HepG2 (cell line): Measurements from ENCODE around the gene SMOC1. TPM values are rescaled to one million over a fixed set of nuclear protein-coding genes. Genes with fewer than 3 reads are reported as not detected.

ENCODE experiments used
- ATF7-NPFF ChIP-seq: sonication (generic); formaldehyde crosslinking; IDR thresholded peaks from 2 replicates; pipeline ENCODE4 v1.8.1; 2023; ENCODE audit warnings: mild to moderate bottlenecking, low read depth, missing genetic modification reagents, moderate library complexity
- ATRX ChIP-seq: sonication (generic); formaldehyde crosslinking; IDR thresholded peaks from 2 replicates; pipeline ENCODE4 v1.4.0; 2020; ENCODE audit warnings: missing genetic modification reagents, borderline replicate concordance
- CCAR2 ChIP-seq: fragments of 200-400 bp; formaldehyde crosslinking; optimal IDR thresholded peaks from 2 replicates; pipeline ENCODE3; 2018; ENCODE audit warnings: low read depth, mild to moderate bottlenecking, low read length, moderate library complexity
- CSRNP2 ChIP-seq: sonication (generic); formaldehyde crosslinking; conservative IDR thresholded peaks from 2 replicates; pipeline ENCODE4 v1.8.0; 2022; ENCODE audit warnings: low read depth, missing genetic modification reagents
- DPF2 ChIP-seq: sonication (generic); formaldehyde crosslinking; IDR thresholded peaks from 2 replicates; pipeline ENCODE4 v1.4.0; 2020; ENCODE audit warnings: mild to moderate bottlenecking, low read depth, missing genetic modification reagents, borderline replicate concordance
- ESRRA ChIP-seq: sonication (generic); formaldehyde crosslinking; IDR thresholded peaks from 2 replicates; pipeline ENCODE4 v1.5.1; 2020; ENCODE audit warnings: mild to moderate bottlenecking, low read depth, missing genetic modification reagents
- FIP1L1 ChIP-seq: fragments of 200-400 bp; formaldehyde crosslinking; IDR thresholded peaks from 2 replicates; pipeline ENCODE4 v1.6.1; 2018; ENCODE audit warnings: low read depth, mild to moderate bottlenecking, low read length, moderate library complexity, borderline replicate concordance; ENCODE audit not compliant: insufficient read depth
- HNRNPH1 ChIP-seq: fragments of 200-400 bp; formaldehyde crosslinking; optimal IDR thresholded peaks from 2 replicates; pipeline ENCODE3; 2017; ENCODE audit warnings: mild to moderate bottlenecking, low read depth, low read length
- KLF9 ChIP-seq: IDR thresholded peaks from 2 replicates; pipeline ENCODE4 v1.6.1; 2016; ENCODE audit warnings: low read depth
- MATR3 ChIP-seq: sonication (generic); formaldehyde crosslinking; IDR thresholded peaks from 2 replicates; pipeline ENCODE4 v1.4.0; 2020; ENCODE audit warnings: missing genetic modification reagents
- NKX3-1 ChIP-seq: sonication (generic); formaldehyde crosslinking; IDR thresholded peaks from 2 replicates; pipeline ENCODE4 v1.5.0; 2020; ENCODE audit warnings: missing genetic modification reagents
- NR2C2 ChIP-seq: sonication (generic); formaldehyde crosslinking; IDR thresholded peaks from 2 replicates; pipeline ENCODE4 v1.4.0; 2020; ENCODE audit warnings: missing genetic modification reagents, mild to moderate bottlenecking, moderate library complexity, borderline replicate concordance
- SMARCC2 ChIP-seq: fragments of 450-650 bp; IDR thresholded peaks from 2 replicates; pipeline ENCODE4 v1.6.1; 2017; ENCODE audit warnings: antibody characterized with exemption, mild to moderate bottlenecking
- SP4 ChIP-seq: sonication (generic); formaldehyde crosslinking; IDR thresholded peaks from 2 replicates; pipeline ENCODE4 v1.8.1; 2023; ENCODE audit warnings: mild to moderate bottlenecking, missing genetic modification reagents
- TOE1 ChIP-seq: sonication (generic); formaldehyde crosslinking; IDR thresholded peaks from 2 replicates; pipeline ENCODE4 v1.4.0; 2020; ENCODE audit warnings: mild to moderate bottlenecking, missing genetic modification reagents
- YY1 ChIP-seq: IDR thresholded peaks from 2 replicates; pipeline ENCODE4 v1.6.1; 2011; ENCODE audit warnings: low read length, low read depth, moderate library complexity, mild to moderate bottlenecking; ENCODE audit not compliant: insufficient read depth, insufficient replicate concordance
- ZNF205 ChIP-seq: IDR thresholded peaks from 2 replicates; pipeline ENCODE4 v1.6.1; 2018; ENCODE audit warnings: missing biosample characterization, missing genetic modification reagents
- ZNF24 ChIP-seq: fragments of 450-650 bp; IDR thresholded peaks from 2 replicates; pipeline ENCODE4 v1.6.1; 2017; ENCODE audit warnings: antibody characterized with exemption, mild to moderate bottlenecking
- ZNF337 ChIP-seq: sonication (generic); formaldehyde crosslinking; IDR thresholded peaks from 2 replicates; pipeline ENCODE4 v1.5.1; 2020; ENCODE audit warnings: missing genetic modification reagents, low read depth, mild to moderate bottlenecking, borderline replicate concordance
- ZNF383 ChIP-seq: sonication (generic); formaldehyde crosslinking; IDR thresholded peaks from 2 replicates; pipeline ENCODE4 v1.4.0; 2020; ENCODE audit warnings: missing genetic modification reagents, mild to moderate bottlenecking, borderline replicate concordance
- ZNF558 ChIP-seq: sonication (generic); formaldehyde crosslinking; IDR thresholded peaks from 2 replicates; pipeline ENCODE4 v1.9.0; 2022; ENCODE audit warnings: mild to moderate bottlenecking, missing genetic modification reagents, borderline replicate concordance
- ZNF616 ChIP-seq: sonication (generic); formaldehyde crosslinking; IDR thresholded peaks from 2 replicates; pipeline ENCODE4 v1.5.0; 2020; ENCODE audit warnings: low read depth, mild to moderate bottlenecking, missing genetic modification reagents
- ZNF670 ChIP-seq: sonication (generic); formaldehyde crosslinking; IDR thresholded peaks from 2 replicates; pipeline ENCODE4 v1.8.0; 2022; ENCODE audit warnings: mild to moderate bottlenecking, missing genetic modification reagents, borderline replicate concordance
- ZNF788 ChIP-seq: sonication (generic); formaldehyde crosslinking; IDR thresholded peaks from 2 replicates; pipeline ENCODE4 v1.5.0; 2020; ENCODE audit warnings: mild to moderate bottlenecking, missing genetic modification reagents, borderline replicate concordance
- ZNF816 ChIP-seq: sonication (generic); formaldehyde crosslinking; IDR thresholded peaks from 2 replicates; pipeline ENCODE4 v1.8.0; 2022; ENCODE audit warnings: missing genetic modification reagents, mild to moderate bottlenecking, borderline replicate concordance
- polyA plus RNA-seq, 8 experiments: library from polyadenylated mRNA; depleted of rRNA in 3 of 8; stranded (reverse) in 7 of 8; unstranded in 1 of 8; fragments of >200 nt; fragmentation: Illumina TruSeq in 4 of 8; extraction: Trizol in 4 of 8; gene quantifications; 2 replicates each; pipeline versions ENCODE4 v1.2.1 to v1.2.3, GENCODE V29; 2011 to 2016; ENCODE audit warnings: low read depth in 4 of 8, missing spikeins in 1 of 8, mixed read lengths in 1 of 8; ENCODE audit not compliant: insufficient read depth in 1 of 8
- total RNA-seq, 5 experiments: library from RNA; depleted of rRNA; stranded (reverse); fragments of >200 nt; fragmentation: Illumina TruSeq; extraction: Trizol; gene quantifications; 2 replicates each; pipeline ENCODE4 v1.2.3, GENCODE V29; 2016; ENCODE audit warnings: low read depth in 1 of 5
- TF ChIP-seq, protein P1 (sequence below): sonication (generic); formaldehyde crosslinking; IDR thresholded peaks from 2 replicates; pipeline ENCODE4 v1.9.0; 2021; ENCODE audit warnings: missing genetic modification reagents, borderline replicate concordance

SMOC1 gene
- total and polyA plus RNA-seq, 2 of the 13 experiments (the other 11 are each of a cell fraction or from before 2014, with no cell fraction given) = 17.8 to 35.6 TPM

- TF ChIP-seq SP4 (CRISPR knock-in tag) (no peak), ZNF788 (peak; percentile 57; the same call in 1 of the 2 replicates), CCAR2 (no peak), ZNF558 (no peak), MATR3 (CRISPR knock-in tag) (no peak), FIP1L1 (no peak), YY1 (no peak), ZNF616 (CRISPR knock-in tag) (no peak), ZNF24 (no peak), ESRRA (CRISPR knock-in tag) (no peak), ZNF383 (0 out of 2 replicates have a peak, but pooled peaks have one; percentile 38), NKX3-1 (CRISPR knock-in tag) (no peak), ATF7-NPFF (CRISPR knock-in tag) (no peak), ZNF816 (CRISPR knock-in tag) (no peak), ATRX (CRISPR knock-in tag) (no peak), ZNF205 (CRISPR knock-in tag) (peak; percentile 24; the same call in 1 of the 2 replicates), ZNF337 (no peak), KLF9 (CRISPR knock-in tag) (no peak), CSRNP2 (CRISPR knock-in tag) (no peak), ZNF670 (CRISPR knock-in tag) (0 out of 2 replicates have a peak, but pooled peaks have one; percentile 40), TOE1 (CRISPR knock-in tag) (no peak), SMARCC2 (no peak), DPF2 (CRISPR knock-in tag) (no peak), NR2C2 (CRISPR knock-in tag) (no peak), HNRNPH1 (no peak)
- TF ChIP-seq, protein P1, sequence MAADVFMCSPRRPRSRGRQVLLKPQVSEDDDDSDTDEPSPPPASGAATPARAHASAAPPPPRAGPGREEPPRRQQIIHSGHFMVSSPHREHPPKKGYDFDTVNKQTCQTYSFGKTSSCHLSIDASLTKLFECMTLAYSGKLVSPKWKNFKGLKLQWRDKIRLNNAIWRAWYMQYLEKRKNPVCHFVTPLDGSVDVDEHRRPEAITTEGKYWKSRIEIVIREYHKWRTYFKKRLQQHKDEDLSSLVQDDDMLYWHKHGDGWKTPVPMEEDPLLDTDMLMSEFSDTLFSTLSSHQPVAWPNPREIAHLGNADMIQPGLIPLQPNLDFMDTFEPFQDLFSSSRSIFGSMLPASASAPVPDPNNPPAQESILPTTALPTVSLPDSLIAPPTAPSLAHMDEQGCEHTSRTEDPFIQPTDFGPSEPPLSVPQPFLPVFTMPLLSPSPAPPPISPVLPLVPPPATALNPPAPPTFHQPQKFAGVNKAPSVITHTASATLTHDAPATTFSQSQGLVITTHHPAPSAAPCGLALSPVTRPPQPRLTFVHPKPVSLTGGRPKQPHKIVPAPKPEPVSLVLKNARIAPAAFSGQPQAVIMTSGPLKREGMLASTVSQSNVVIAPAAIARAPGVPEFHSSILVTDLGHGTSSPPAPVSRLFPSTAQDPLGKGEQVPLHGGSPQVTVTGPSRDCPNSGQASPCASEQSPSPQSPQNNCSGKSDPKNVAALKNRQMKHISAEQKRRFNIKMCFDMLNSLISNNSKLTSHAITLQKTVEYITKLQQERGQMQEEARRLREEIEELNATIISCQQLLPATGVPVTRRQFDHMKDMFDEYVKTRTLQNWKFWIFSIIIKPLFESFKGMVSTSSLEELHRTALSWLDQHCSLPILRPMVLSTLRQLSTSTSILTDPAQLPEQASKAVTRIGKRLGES (CRISPR knock-in tag) = no peak
These were observed 58.3 kb downstream of the SMOC1 start (continued) for GRCh38 chr14:69937367-69938081.
